Measurements from ENCODE around the gene TBX21. TPM values are rescaled to one million over a fixed set of nuclear protein-coding genes. Genes with fewer than 3 reads are reported as not detected.

The TBX21 gene
- total RNA-seq, 1 donor from 2014 or later, result 0.25 TPM

DNA sequence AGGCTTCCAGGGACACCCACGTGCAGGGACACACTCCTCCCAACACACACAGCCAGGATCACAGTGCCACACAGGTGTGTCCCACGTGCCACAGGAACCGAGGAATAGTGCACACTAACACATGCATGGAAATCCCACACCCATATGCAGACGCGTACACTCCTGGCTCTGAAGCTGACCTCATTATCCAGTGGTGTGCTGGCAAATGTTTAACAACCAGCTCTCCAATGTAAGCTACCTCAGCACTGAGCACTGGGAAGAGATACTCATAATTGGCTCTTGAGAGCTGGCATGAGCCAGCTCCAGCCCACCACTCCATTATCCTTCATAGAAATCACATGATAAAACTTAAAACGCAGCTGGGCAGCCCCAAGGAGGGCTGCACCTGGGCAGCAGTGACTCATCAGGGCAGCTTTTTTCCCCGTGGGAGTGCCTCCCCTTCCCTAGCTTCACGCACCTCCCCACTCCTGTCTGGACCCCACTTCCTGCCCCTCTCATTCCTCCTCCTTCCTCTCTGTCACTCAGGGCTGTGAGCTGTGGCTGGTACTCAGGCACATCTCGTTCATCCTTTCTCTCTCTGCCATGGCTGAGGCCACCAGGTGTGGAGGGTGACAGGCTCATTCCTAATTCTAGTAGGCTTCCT lies 14.9 kb upstream of the TBX21 start:
- Histone ChIP-seq H3K4me1 (peaks cover 16% of the 10 kb centered on the region), H3K4me3 (no peak overlapping the region), H3K36me3 (no peaks in the 10 kb centered on the region), H3K27me3 (ENCODE audit: low read depth) (peaks cover 69% of the 10 kb centered on the region), H3K9me3 (replicated peaks) (no peaks in the 10 kb centered on the region), H3K27ac (replicated peaks) (no peak overlapping the region)
- intact Hi-C loops (cut with micrococcal nuclease), result no loop called here
- TF ChIP-seq CTCF (IDR thresholded peaks at IDR 0.05; ENCODE audit: borderline replicate concordance), result no peak
- no peak for DNase-seq

- H3K4me1 ChIP-seq, result peaks cover 16% of the 10 kb centered on the region
- H3K4me3 ChIP-seq, result no peak overlapping the region
- intact Hi-C loops (cut with micrococcal nuclease), result no loop called here
- peaks cover 72% of the 10 kb centered on the region for H3K27me3 ChIP-seq (ENCODE audit: low read depth)
- no peak for TF ChIP-seq CTCF (IDR thresholded peaks at IDR 0.05; ENCODE audit: borderline replicate concordance)
- H3K36me3 ChIP-seq, result no peaks in the 10 kb centered on the region
- H3K27ac ChIP-seq (replicated peaks), result no peak overlapping the region
- H3K9me3 ChIP-seq (replicated peaks), result no peaks in the 10 kb centered on the region
- no peak for DNase-seq
Measured at GRCh38 chr17:47718634-47719405, 14.2 kb upstream of the TBX21 start.

DNA sequence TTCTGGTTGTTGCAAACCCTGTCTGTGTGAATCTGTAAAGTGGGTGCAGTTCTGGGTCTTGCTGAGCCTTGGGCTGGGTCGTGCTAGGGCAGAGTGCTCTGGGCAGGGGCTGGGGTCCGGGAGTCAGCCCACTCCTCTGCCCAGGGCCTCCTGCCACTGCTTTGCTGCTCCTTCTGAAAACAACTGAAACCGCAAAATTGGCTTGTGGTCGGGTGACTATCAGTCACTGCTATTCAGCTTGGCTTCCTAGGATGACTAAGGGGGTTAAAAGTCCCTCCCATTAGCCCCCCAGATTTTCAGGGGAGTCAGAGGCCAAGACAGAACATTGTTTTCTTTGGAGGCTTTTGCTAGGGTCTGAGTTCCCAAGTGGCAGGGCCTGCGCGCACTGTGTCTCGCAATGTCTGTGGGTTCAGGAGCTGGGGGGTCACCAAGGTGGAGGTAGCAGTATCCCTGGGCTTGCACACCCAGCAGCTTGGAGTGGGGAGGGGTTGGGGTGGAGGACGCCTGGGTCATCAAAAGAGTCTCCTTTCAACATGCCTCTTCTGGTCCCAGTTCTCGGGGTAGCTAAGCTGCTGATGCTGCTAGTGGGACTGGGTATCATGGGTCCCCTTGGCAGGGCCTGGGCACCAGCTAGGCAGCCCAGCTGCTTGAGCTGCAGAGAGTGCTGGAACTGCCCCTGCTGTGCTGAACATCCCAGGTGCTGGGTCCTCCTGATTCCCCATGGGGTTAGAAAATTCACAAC lies 13.5 kb upstream of the TBX21 start:
- peaks cover 16% of the 10 kb centered on the region for H3K4me1 ChIP-seq
- H3K36me3 ChIP-seq, result no peaks in the 10 kb centered on the region
- H3K27ac ChIP-seq (replicated peaks), result no peak overlapping the region
- DNase-seq, result no peak
- no peak overlapping the region for H3K4me3 ChIP-seq
- H3K9me3 ChIP-seq (replicated peaks), result no peaks in the 10 kb centered on the region
- peaks cover 79% of the 10 kb centered on the region for H3K27me3 ChIP-seq (ENCODE audit: low read depth)
- TF ChIP-seq CTCF (IDR thresholded peaks at IDR 0.05; ENCODE audit: borderline replicate concordance), result no peak
- intact Hi-C loops (cut with micrococcal nuclease), result no loop called here

DNA sequence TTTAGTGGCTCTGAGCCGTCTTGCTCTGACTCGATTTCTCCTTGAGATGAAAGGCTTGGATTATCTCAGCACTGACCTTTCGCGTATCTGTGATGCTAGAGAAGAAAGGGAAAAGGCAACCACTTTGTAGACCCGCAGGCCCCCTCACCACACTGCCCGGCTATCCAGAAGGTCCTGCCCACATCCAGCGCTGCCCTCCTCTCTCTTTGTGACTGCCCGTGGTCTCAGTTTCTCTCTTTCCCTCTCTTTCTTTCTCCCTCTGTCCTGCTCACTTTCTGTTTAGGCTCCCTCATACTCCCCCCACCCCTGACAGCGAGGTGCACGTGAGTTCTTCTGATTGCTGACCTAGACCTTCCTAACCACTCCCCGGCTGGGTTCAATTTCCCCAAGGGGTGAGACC lies 12.8 kb upstream of the TBX21 start:
- Histone ChIP-seq H3K27me3 (ENCODE audit: low read depth) (peaks cover 86% of the 10 kb centered on the region), H3K9me3 (replicated peaks) (no peaks in the 10 kb centered on the region), H3K4me1 (peaks cover 16% of the 10 kb centered on the region), H3K4me3 (no peak overlapping the region), H3K27ac (replicated peaks) (no peak overlapping the region), H3K36me3 (no peaks in the 10 kb centered on the region)
- no peak for TF ChIP-seq CTCF (IDR thresholded peaks at IDR 0.05; ENCODE audit: borderline replicate concordance)
- intact Hi-C loops (cut with micrococcal nuclease), result no loop called here
- DNase-seq, result no peak

DNA sequence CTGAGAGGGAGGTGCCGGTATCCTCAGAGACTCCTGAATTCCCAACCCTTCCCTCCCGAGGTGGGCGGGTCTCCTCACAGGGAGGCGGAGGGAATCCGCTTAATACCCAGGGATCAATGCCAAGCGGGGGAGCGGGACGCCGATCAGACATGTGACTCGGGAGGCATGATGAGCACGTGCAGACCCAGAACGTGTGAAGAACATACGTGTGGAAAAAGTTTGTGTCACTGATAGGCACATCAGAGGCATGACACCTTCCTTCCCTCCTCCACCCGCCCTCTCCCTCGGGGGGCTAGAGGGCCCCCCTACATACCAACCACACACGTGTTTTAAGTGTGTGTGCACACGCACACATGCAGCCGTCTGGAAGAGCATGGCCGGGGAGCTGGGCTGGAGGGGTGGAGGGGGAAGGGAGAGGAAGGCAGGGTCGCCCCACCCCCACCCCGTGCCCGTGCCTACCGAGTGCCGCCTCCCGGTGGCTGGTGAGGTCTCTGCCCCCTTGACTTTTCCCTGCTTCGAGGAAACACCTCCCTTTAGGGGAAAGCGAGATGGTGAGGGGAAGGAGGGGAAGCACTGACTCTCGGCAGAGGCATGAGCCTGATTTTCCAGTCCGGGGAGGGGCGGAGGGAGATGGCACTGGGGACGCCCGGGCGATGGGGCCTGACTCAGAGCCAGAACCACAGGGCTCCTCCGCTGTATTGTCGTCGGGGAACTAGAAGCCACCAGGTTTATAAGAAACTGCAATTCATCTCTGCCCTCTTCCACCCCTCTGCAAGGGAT lies 12.1 kb upstream of the TBX21 start:
- TF ChIP-seq CTCF (IDR thresholded peaks at IDR 0.05; ENCODE audit: borderline replicate concordance), result no peak
- H3K27me3 ChIP-seq (ENCODE audit: low read depth), result peaks cover 90% of the 10 kb centered on the region
- DNase-seq, result no peak

More for the DNA sequence above, 12.1 kb upstream of the TBX21 start:
- Histone ChIP-seq H3K9me3 (replicated peaks) (no peaks in the 10 kb centered on the region), H3K27ac (replicated peaks) (no peak overlapping the region), H3K4me1 (peaks cover 16% of the 10 kb centered on the region), H3K4me3 (no peak overlapping the region), H3K36me3 (no peaks in the 10 kb centered on the region)
- intact Hi-C loops (cut with micrococcal nuclease), result no loop called here

Data from left ventricle myocardium inferior (tissue), 1 donor.